ENCODE results near the gene DUSP3. TPM values are rescaled to one million over a fixed set of nuclear protein-coding genes. Genes with fewer than 3 reads are reported as not detected.

DUSP3 gene
- total and polyA plus RNA-seq, 2 of the 13 experiments (the other 11 are each of a cell fraction or from before 2014, with no cell fraction given), result 60.0 to 71.5 TPM

DNA sequence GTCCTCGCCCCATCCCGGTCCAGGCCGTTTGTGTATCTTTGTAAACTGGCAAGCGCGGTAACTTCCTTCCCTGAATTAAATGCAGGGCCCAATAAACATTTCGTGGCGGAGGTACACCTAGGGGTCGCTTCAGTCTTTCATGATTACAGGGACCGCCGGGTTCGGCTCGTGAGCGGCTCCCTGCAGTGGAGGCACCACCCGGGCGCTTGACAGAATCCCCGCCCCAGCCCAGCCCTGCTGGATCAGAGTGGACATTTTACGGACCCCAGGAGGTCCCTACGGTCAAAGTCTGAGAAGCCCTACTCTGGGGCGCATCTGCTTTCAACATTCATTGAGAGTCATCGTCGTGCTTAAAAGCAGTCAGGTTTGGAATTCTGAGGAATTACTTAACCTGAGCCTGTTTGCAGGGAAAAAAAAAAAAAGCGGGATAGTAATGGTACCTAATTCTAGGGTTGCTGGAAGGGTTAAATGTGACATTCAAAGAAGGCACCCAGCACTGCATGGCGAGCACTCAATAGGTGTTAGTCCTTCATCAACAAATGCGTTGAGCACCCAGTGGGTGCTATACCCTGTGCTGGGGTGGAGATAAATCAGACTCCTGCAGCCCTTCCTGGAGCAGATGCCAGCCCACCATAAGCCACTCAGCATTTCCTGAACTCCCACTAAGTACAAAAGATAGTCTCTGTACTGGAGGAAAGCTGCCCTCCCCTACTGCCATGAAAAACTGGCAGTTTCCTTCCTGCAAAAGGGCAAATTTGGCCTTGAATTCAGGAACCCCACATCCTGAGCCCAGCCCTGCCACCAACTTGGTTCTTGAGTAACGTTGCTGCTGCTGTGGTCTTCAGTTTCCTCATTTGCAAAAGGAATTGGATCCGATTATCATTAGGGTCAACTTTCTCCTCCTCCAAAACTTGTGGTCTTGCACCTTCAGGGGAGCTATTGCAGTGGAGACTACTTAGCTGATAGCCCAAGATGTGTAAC, 658 bp upstream of the DUSP3 start (continued):
- TF ChIP-seq ZNF605 (CRISPR knock-in tag; IDR thresholded peaks at IDR 0.05), result peak; percentile 59; the same call in 1 of the 2 replicates

DNA sequence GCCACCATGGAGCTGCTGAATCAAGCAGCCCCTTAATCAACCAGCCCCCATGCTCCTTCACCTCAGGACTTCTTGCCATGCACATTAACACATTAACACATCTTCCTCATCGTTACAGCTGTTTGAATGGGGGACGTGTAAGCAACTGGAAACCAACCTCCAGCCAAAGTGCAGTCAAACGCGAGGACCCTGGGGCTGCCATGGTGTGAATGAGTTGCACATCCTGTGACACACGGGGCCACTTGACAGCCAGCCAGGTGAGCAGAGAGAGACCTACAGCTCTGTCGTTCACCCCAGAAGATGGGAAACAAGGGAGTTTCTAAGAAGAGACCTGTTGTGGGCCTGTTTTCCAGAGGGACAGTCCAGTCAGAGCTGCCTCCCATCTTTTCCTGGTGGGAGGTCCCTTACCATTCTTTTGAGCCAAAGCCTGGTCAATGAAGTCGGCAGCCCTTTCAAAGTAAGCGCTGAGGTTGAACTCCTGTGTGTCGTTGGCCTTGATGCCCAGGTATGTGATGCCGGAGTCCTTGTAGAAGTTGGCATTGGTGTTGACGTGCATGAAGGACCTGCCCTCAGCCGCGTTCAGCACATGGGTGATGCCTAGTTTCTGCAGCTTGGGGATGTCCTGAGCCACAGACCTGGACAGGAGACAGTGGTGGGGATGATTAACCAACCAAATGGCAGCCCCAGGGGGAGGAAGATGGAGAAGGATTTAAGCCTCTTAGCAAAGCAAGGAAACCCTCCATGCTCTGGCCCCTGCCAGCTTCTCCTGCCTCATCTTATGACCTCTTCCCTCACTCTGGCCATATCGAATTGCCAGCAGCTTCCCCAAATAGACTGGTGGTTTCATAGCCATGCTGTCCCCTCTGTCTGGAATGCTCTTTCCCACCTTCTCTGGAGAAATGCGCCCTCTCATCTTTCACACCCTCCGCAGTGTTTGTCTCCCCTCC, 4.2 kb downstream of the DUSP3 start:
- FAIRE-seq (no peak), DNase-seq (ENCODE audit: low spot score) (no peak), ATAC-seq (no peak)
- H3K4me3 ChIP-seq (replicated peaks in 1 of 3; ENCODE audit: insufficient read depth in 1 of 3, low read depth in 2 of 3, low read length in 3 of 3), result no peak overlapping the region
- peaks cover 0 to 3% of the 10 kb centered on the region in 2 experiments; a peak in 1 of 5 replicates for H3K27me3 ChIP-seq (ENCODE audit: control insufficient read depth in 1 of 2, insufficient read depth in 2 of 2, low read length in 2 of 2)
- H2AFZ ChIP-seq (ENCODE audit: low read length), result no peak overlapping the region
- no TSS peak for BruUV-seq (replicated peaks)
- no peak overlapping the region for H3K4me2 ChIP-seq (ENCODE audit: low read depth, low read length)
- no peaks in the 10 kb centered on the region for H4K20me1 ChIP-seq (ENCODE audit: insufficient read depth, low read length)
- ChIA-PET CTCF (ENCODE audit: low intra/inter-chr PET ratio, low total read pairs) (no interaction called here), POLR2A (no interaction called here)
- TF ChIP-seq PLSCR1 (CRISPR knock-in tag; IDR thresholded peaks at IDR 0.05; ENCODE audit: borderline replicate concordance) (no peak), PHF21A (CRISPR knock-in tag; IDR thresholded peaks at IDR 0.05) (no peak), UBTF (CRISPR knock-in tag; IDR thresholded peaks at IDR 0.05) (peak; percentile 30; the same call in 1 of the 2 replicates), RBFOX2 (IDR thresholded peaks at IDR 0.05; ENCODE audit: low read depth, low read length) (peak; percentile 40; the same call in 1 of the 2 replicates), TP53 (CRISPR knock-in tag; conservative IDR thresholded peaks at IDR 0.05) (no peak), LBX2 (CRISPR knock-in tag; IDR thresholded peaks at IDR 0.05; ENCODE audit: borderline replicate concordance) (no peak), POLR2G (IDR thresholded peaks at IDR 0.05; ENCODE audit: low read depth, low read length) (0 out of 2 replicates have a peak, but pooled peaks have one; percentile 4), GATA4 (IDR thresholded peaks at IDR 0.05; ENCODE audit: borderline replicate concordance, low read depth) (no peak)
- intact Hi-C loops (cut with micrococcal nuclease; ENCODE audit: unreplicated experiment), result no loop called here
- WGBS (ENCODE audit: low lambda C conversion rate), result 96% methylated on average over 16 of the region's 16 CpGs
- H3K27ac ChIP-seq (ENCODE audit: extremely low read length, insufficient read depth, low read length), result no peak overlapping the region
- in situ Hi-C loops (cut with HindIII; ENCODE audit: extremely low pct_ligation_motif_present, low pct_unique_long_range_greater_than_20kb), result no loop called here
- peaks cover 74% of the 10 kb centered on the region for H3K4me1 ChIP-seq (ENCODE audit: insufficient read depth, low read length)
- H3K9me3 ChIP-seq (ENCODE audit: low read length), result no peaks in the 10 kb centered on the region
- H3K79me2 ChIP-seq (ENCODE audit: insufficient read depth, low read length), result peaks cover 23% of the 10 kb centered on the region
- H3K9ac ChIP-seq (ENCODE audit: insufficient read depth, low read depth, low read length), result no peak overlapping the region
- H3K36me3 ChIP-seq (replicated peaks in 1 of 2; ENCODE audit: control insufficient read depth in 1 of 2, insufficient read depth in 2 of 2, low read length in 2 of 2), result peaks cover 23 to 46% of the 10 kb centered on the region in 2 experiments
